CD4-positive, alpha-beta T cell (primary cell): ENCODE measurements around the gene GAL. TPM values are rescaled to one million over a fixed set of nuclear protein-coding genes. Genes with fewer than 3 reads are reported as not detected.

ENCODE experiments used
- ATAC-seq: fragments of 200-7000 bp; cut with Tn5 transposase; one replicate; pipeline ENCODE4 v1.10.0; 2022; ENCODE audit warnings: mild to moderate bottlenecking; ENCODE audit not compliant: poor library complexity
- CTCF ChIA-PET: fragments of 350-600 bp; sonication (Branson Sonifier 250); formaldehyde crosslinking; loops from one replicate; lab custom pipeline; 2021; ENCODE audit warnings: antibody characterized with exemption, inconsistent platforms; lab: Charles Lee
- POLR2A ChIA-PET: fragments of 350-600 bp; sonication (Branson Sonifier 250); formaldehyde crosslinking; loops from one replicate; lab custom pipeline; 2021; ENCODE audit warnings: antibody characterized with exemption, inconsistent platforms; lab: Charles Lee
- DNase-seq, 14 experiments: peaks; one replicate each; pipeline ENCODE4 v3.0.0-alpha.2; 2013 to 2020; ENCODE audit warnings: mixed read lengths in 2 of 14
- H3K27ac ChIP-seq, 2 donors: one replicate each; pipeline versions ENCODE4 v1.5.1 to v1.7.0; 2013; ENCODE audit warnings: low read length in 2 of 2, low read depth in 1 of 2, mild to moderate bottlenecking in 1 of 2
- H3K27me3 ChIP-seq, 2 experiments: 1 replicate in 1 of 2; 2 replicates in 1 of 2; pipeline versions ENCODE4 v1.6.1 to v1.7.0; 2013; ENCODE audit warnings: low read length in 2 of 2, control low read depth in 1 of 2, mild to moderate bottlenecking in 1 of 2, moderate library complexity in 1 of 2; ENCODE audit not compliant: insufficient read depth in 2 of 2, control insufficient read depth in 1 of 2
- H3K36me3 ChIP-seq: one replicate; pipeline ENCODE4 v1.6.1; 2013; ENCODE audit warnings: low read length, control low read depth; ENCODE audit not compliant: insufficient read depth
- H3K4me1 ChIP-seq: one replicate; pipeline ENCODE4 v1.6.1; 2013; ENCODE audit warnings: low read length, control low read depth; ENCODE audit not compliant: insufficient read depth
- H3K4me3 ChIP-seq: one replicate; pipeline ENCODE4 v1.5.1; 2013; ENCODE audit warnings: mild to moderate bottlenecking, low read length, moderate library complexity
- H3K9me3 ChIP-seq, 2 experiments: 1 replicate in 1 of 2; 2 replicates in 1 of 2; pipeline versions ENCODE4 v1.6.1 to v1.7.0; 2013; ENCODE audit warnings: low read length in 2 of 2, mild to moderate bottlenecking in 2 of 2, control low read depth in 1 of 2, moderate library complexity in 1 of 2; ENCODE audit not compliant: control insufficient read depth in 1 of 2, insufficient read depth in 1 of 2
- H3K27ac Mint-ChIP-seq: one replicate; pipeline ENCODE4 v1.8.0; 2020; ENCODE audit warnings: mixed read lengths
- H3K27me3 Mint-ChIP-seq: one replicate; pipeline ENCODE4 v1.8.0; 2021; ENCODE audit warnings: mixed read lengths
- H3K36me3 Mint-ChIP-seq: one replicate; pipeline ENCODE4 v1.8.0; 2021; ENCODE audit warnings: low read depth, mixed read lengths
- H3K4me1 Mint-ChIP-seq: one replicate; pipeline ENCODE4 v1.8.0; 2021; ENCODE audit warnings: low read depth, mixed read lengths
- H3K4me3 Mint-ChIP-seq: one replicate; pipeline ENCODE4 v1.8.0; 2020; ENCODE audit warnings: mild to moderate bottlenecking, mixed read lengths
- H3K9me3 Mint-ChIP-seq: one replicate; pipeline ENCODE4 v1.8.0; 2020; ENCODE audit warnings: mixed read lengths
- CTCF ChIP-seq: fragments of 200-600 bp; IDR thresholded peaks from one replicate; pipeline ENCODE4 v1.8.0; 2022; ENCODE audit warnings: antibody characterized with exemption, mild to moderate bottlenecking
- intact Hi-C, 2 experiments: fragments of 100-400 bp; cut with DNase I in 1 of 2; cut with micrococcal nuclease in 1 of 2; formaldehyde crosslinking; loops; one replicate each; pipeline versions ENCODE4 v1.15.1 to v1.9.0; 2023 to 2025; cut with DNase I, micrococcal nuclease
- total RNA-seq, 174 experiments: library from RNA in 2 of 174; stranded (reverse) in 2 of 174; gene quantifications; one replicate each; pipeline ENCODE4 v1.2.3 and lab custom pipeline; 2021 to 2026

GAL gene
- total RNA-seq, 2 experiments from 2014 or later, result not detected

DNA sequence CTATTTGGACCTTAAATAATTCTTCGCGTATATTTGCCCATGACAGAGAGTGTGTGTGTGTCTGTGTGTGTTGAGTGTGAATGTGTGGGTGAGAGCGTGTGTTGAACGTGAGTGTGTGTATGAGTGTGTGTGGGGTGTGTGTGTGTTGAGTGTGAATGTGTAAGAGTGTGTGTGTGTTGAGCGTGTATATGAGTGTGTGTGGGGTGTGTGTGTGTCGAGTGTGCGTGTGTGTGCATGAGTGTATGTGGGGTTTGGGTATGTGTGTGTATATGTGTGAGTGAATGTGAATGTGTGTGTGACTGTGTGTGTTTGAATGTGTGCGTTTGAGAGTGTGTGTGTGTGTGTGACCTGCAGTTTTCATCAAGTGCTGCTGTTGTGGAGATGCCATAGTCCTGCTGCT is 26.8 kb downstream of the GAL start:
- TF ChIP-seq CTCF, result no peak
- H3K27ac Mint-ChIP-seq, result no peak overlapping the region
- no peaks in the 10 kb centered on the region for H3K4me1 ChIP-seq
- H3K9me3 ChIP-seq, result no peaks in the 10 kb centered on the region
- DNase-seq (no peak), ATAC-seq (no peak)
- no peak overlapping the region for H3K4me3 Mint-ChIP-seq
- no peaks in the 10 kb centered on the region for H3K36me3 Mint-ChIP-seq
- H3K4me1 Mint-ChIP-seq, result no peaks in the 10 kb centered on the region
- H3K27me3 Mint-ChIP-seq, result no peaks in the 10 kb centered on the region
- ChIA-PET CTCF (no interaction called here), POLR2A (no interaction called here)
- no peaks in the 10 kb centered on the region for H3K36me3 ChIP-seq
- H3K27ac ChIP-seq, result no peak overlapping the region
- H3K27me3 ChIP-seq, result no peaks in the 10 kb centered on the region
- intact Hi-C loops, result no loop called here
- H3K4me3 ChIP-seq, result no peak overlapping the region
- no peaks in the 10 kb centered on the region for H3K9me3 Mint-ChIP-seq

GRCh38 chr11:68714060-68714856 is 29.9 kb downstream of the GAL start:
- H3K27me3 Mint-ChIP-seq, result no peaks in the 10 kb centered on the region
- H3K36me3 Mint-ChIP-seq, result peaks cover 12% of the 10 kb centered on the region
- POLR2A ChIA-PET, result no interaction called here
- ATAC-seq, result no peak
- intact Hi-C loops, result no loop called here
- Histone ChIP-seq H3K4me1 (no peaks in the 10 kb centered on the region), H3K27me3 (no peaks in the 10 kb centered on the region), H3K27ac (no peak overlapping the region), H3K36me3 (no peaks in the 10 kb centered on the region), H3K4me3 (no peak overlapping the region), H3K9me3 (peaks cover 0 to 4% of the 10 kb centered on the region in 2 experiments)
- TF ChIP-seq CTCF, result no peak
- H3K27ac Mint-ChIP-seq, result no peak overlapping the region
- no peaks in the 10 kb centered on the region for H3K9me3 Mint-ChIP-seq
- CTCF ChIA-PET, result no interaction called here
- DNase-seq, result no peak
- H3K4me3 Mint-ChIP-seq, result no peak overlapping the region
- H3K4me1 Mint-ChIP-seq, result no peaks in the 10 kb centered on the region

GRCh38 chr11:68715456-68716122 is 31.2 kb downstream of the GAL start:
- no peak overlapping the region for H3K4me3 Mint-ChIP-seq
- DNase-seq (no peak), ATAC-seq (no peak)
- H3K27me3 ChIP-seq, result no peaks in the 10 kb centered on the region
- H3K4me3 ChIP-seq, result no peak overlapping the region
- intact Hi-C loops, result no loop called here
- peaks cover 4 to 8% of the 10 kb centered on the region in 2 experiments for H3K9me3 ChIP-seq
- H3K27ac Mint-ChIP-seq, result no peak overlapping the region
- peaks cover 9% of the 10 kb centered on the region for H3K9me3 Mint-ChIP-seq
- no peaks in the 10 kb centered on the region for H3K36me3 ChIP-seq
- ChIA-PET CTCF (no interaction called here), POLR2A (no interaction called here)
- TF ChIP-seq CTCF, result no peak
- peaks cover 25% of the 10 kb centered on the region for H3K36me3 Mint-ChIP-seq
- no peaks in the 10 kb centered on the region for H3K4me1 ChIP-seq
- no peaks in the 10 kb centered on the region for H3K27me3 Mint-ChIP-seq
- no peaks in the 10 kb centered on the region for H3K4me1 Mint-ChIP-seq
- no peak overlapping the region for H3K27ac ChIP-seq
